Raji (cell line): ENCODE measurements around the gene C1orf122.

Source experiments
- POLR2A ChIP-seq: IDR thresholded peaks from 2 replicates; pipeline ENCODE4 v1.6.1; 2011; ENCODE audit warnings: low read depth, low read length, control low read depth; ENCODE audit not compliant: insufficient read depth

Gene C1orf122

GRCh38 chr1:37807555-37808368 lies at the start of gene C1orf122, which contains the start of gene YRDC:
Gene C1orf122 (plus strand): TSS chr1:37807790. CDS start chr1:37808405, 615 bp downstream.
Gene YRDC (minus strand): TSS chr1:37808208. CDS start chr1:37808180, 28 bp downstream.
- TF ChIP-seq POLR2A = peak; percentile 80

- TF ChIP-seq POLR2A = no peak
Observed at GRCh38 chr1:37759451-37759850, 48.1 kb upstream of the C1orf122 start.

- no peak for TF ChIP-seq POLR2A
Observed at GRCh38 chr1:37761416-37762095, 46.0 kb upstream of the C1orf122 start.

- no peak for TF ChIP-seq POLR2A
Observed at GRCh38 chr1:37762516-37762915, 45.1 kb upstream of the C1orf122 start.

- TF ChIP-seq POLR2A = no peak
Observed at GRCh38 chr1:37763791-37764413, 43.7 kb upstream of the C1orf122 start.

- no peak for TF ChIP-seq POLR2A
Observed at GRCh38 chr1:37764414-37764825, 43.2 kb upstream of the C1orf122 start.

- TF ChIP-seq POLR2A = no peak
Observed at GRCh38 chr1:37764888-37765441, 42.6 kb upstream of the C1orf122 start, which contains the start of gene EPHA10. Gene EPHA10 (minus strand): TSS chr1:37765120. CDS start chr1:37765066, 54 bp downstream.

- TF ChIP-seq POLR2A = no peak
Observed at GRCh38 chr1:37765916-37766664, 41.5 kb upstream of the C1orf122 start.

- TF ChIP-seq POLR2A = no peak
Observed at GRCh38 chr1:37767488-37767887, 40.1 kb upstream of the C1orf122 start.

GRCh38 chr1:37776946-37777516 lies 30.6 kb upstream of the C1orf122 start:
- TF ChIP-seq POLR2A = no peak

- TF ChIP-seq POLR2A = no peak
Observed at GRCh38 chr1:37778654-37779053, 28.9 kb upstream of the C1orf122 start.

GRCh38 chr1:37782491-37782890 lies 25.1 kb upstream of the C1orf122 start:
- no peak for TF ChIP-seq POLR2A

GRCh38 chr1:37792943-37793686 lies 14.5 kb upstream of the C1orf122 start:
- TF ChIP-seq POLR2A = no peak
